ENCODE measurements around the gene VSIR. TPM values are rescaled to one million over a fixed set of nuclear protein-coding genes. Genes with fewer than 3 reads are reported as not detected.

VSIR gene
- total and polyA plus RNA-seq, 2 donors (not counting 1 experiment from before 2014, with no cell fraction given) = 40.5 to 61.2 TPM

DNA sequence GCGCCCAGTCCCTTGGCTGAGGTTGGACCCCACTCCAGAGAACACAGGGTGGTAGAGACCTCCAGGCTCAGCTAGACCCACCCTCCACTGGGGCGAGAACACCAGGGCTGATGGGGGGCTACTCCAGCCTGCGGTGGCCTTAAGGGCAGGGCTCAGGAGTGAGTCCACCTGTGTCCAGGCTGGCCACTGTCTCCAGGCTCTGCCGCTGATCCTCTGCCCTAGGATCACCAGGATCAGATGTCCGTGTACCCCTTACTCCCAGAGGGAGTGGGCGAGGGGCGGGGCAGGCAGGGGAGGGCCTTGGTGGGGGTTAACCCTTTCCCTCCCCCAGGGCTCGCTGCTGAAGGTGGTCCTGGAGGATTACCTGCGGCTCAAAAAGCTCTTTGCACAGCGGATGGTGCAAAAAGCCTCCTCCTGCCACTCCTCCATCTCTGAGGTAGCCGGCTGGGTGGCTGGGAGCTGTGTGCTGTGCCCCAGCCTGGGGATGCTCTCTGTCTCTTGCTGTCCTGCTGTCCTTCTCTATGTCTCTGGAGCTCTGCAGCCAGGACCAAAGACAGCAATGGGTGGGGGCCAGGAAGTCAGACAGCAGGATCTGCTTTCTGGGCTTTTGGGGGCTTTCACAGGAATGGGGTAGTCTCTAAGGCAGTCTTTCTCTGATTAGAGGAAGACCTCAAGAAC is 39.7 kb upstream of the VSIR start:
- H3K9ac ChIP-seq (ENCODE audit: low read length) = no peak overlapping the region
- 87% methylated on average over 10 of the region's 11 CpGs for WGBS (ENCODE audit: insufficient coverage)
- ChIA-PET POLR2A (interaction anchor here (2.4 kb wide), 1 partner anchor 83 kb away, joined by 7 read pairs; no protein-coding TSS in a partner anchor), CTCF (interaction anchor here (0.6 to 8.6 kb wide), 28 partner anchors 13 to 504 kb away, joined by 3 to 106 read pairs (median 6); partner anchors contain the start of genes PSAP, SLC29A3 and VSIR)
- DNase-seq (no peak), ATAC-seq (ENCODE audit: low read depth) (no peak)
- no peaks in the 10 kb centered on the region for H3K79me2 ChIP-seq (ENCODE audit: control insufficient read depth, insufficient read depth, low read length)
- no peaks in the 10 kb centered on the region for H3K9me3 ChIP-seq (ENCODE audit: control extremely low read depth in 1 of 3, control insufficient read depth in 2 of 3, insufficient read depth in 1 of 3, low read length in 2 of 3)
- no peaks in the 10 kb centered on the region for H4K20me1 ChIP-seq (ENCODE audit: control insufficient read depth, insufficient read depth, low read length, poor library complexity, severe bottlenecking)
- peak overlapping the region; percentile 53 for H3K27ac Mint-ChIP-seq
- H3K36me3 ChIP-seq (replicated peaks in 1 of 2; ENCODE audit: control extremely low read depth in 1 of 2, control insufficient read depth in 1 of 2, extremely low read depth in 1 of 2, insufficient read depth in 2 of 2, low read length in 1 of 2) = peaks cover 0 to 27% of the 10 kb centered on the region in 2 experiments
- H3K4me1 Mint-ChIP-seq = peaks cover 6% of the 10 kb centered on the region
- peaks cover 5 to 11% of the 10 kb centered on the region in 2 donors for H3K4me1 ChIP-seq (ENCODE audit: control insufficient read depth in 2 of 2, insufficient read depth in 2 of 2, low read length in 2 of 2)
- intact Hi-C loops (cut with micrococcal nuclease) = loop anchor here (1.0 to 5.0 kb wide), 6 partner anchors 83 to 499 kb away; partner anchors contain the start of gene SLC29A3
- peaks cover 3% of the 10 kb centered on the region for H3K27me3 Mint-ChIP-seq
- no peak overlapping the region for H3K4me2 ChIP-seq (replicated peaks; ENCODE audit: low read depth, low read length, poor library complexity, severe bottlenecking)
- H3K27ac ChIP-seq (ENCODE audit: low read length in 2 of 2) = no peak overlapping the region
- no peak overlapping the region for H3K4me3 ChIP-seq (ENCODE audit: control extremely low read depth in 1 of 5, extremely low read depth in 1 of 5, insufficient read depth in 1 of 5, low read depth in 2 of 5, low read length in 4 of 5)
- TF ChIP-seq EZH2 (IDR thresholded peaks at IDR 0.05; ENCODE audit: borderline replicate concordance, insufficient read depth, low read depth, low read length, poor library complexity, severe bottlenecking) = no peak
- no peaks in the 10 kb centered on the region for H3K27me3 ChIP-seq (replicated peaks in 1 of 4; ENCODE audit: control extremely low read depth in 1 of 4, control insufficient read depth in 3 of 4, insufficient read depth in 4 of 4, low read length in 3 of 4)
- no peak overlapping the region for H3K4me3 Mint-ChIP-seq
- no peaks in the 10 kb centered on the region for H3K9me3 Mint-ChIP-seq (ENCODE audit: insufficient read depth)
- H2AFZ ChIP-seq (ENCODE audit: insufficient read depth, low read depth, low read length, poor library complexity, severe bottlenecking) = no peak overlapping the region

GRCh38 chr10:71812016-71812912 is 38.9 kb upstream of the VSIR start:
- H4K20me1 ChIP-seq (ENCODE audit: control insufficient read depth, insufficient read depth, low read length, poor library complexity, severe bottlenecking) = no peaks in the 10 kb centered on the region
- TF ChIP-seq CTCF (IDR thresholded peaks at IDR 0.05) (peak; percentile 84), EZH2 (IDR thresholded peaks at IDR 0.05; ENCODE audit: borderline replicate concordance, insufficient read depth, low read depth, low read length, poor library complexity, severe bottlenecking) (no peak)
- Mint-ChIP-seq H3K27me3 (peaks cover 4% of the 10 kb centered on the region), H3K4me3 (no peak overlapping the region), H3K4me1 (peaks cover 6% of the 10 kb centered on the region), H3K9me3 (ENCODE audit: insufficient read depth) (no peaks in the 10 kb centered on the region), H3K27ac (no peak overlapping the region)
- DNase-seq (peak; percentile 85), ATAC-seq (ENCODE audit: low read depth) (peak; percentile 93)
- ChIA-PET CTCF (interaction anchor here (0.6 to 8.6 kb wide), 49 partner anchors 11 to 509 kb away, joined by 3 to 106 read pairs (median 4); partner anchors contain the start of genes CDH23, PSAP, SLC29A3 and VSIR), POLR2A (interaction anchor here (0.6 to 2.4 kb wide), 5 partner anchors 71 to 427 kb away, joined by 3 to 14 read pairs (median 7); no protein-coding TSS in a partner anchor)
- H2AFZ ChIP-seq (ENCODE audit: insufficient read depth, low read depth, low read length, poor library complexity, severe bottlenecking) = no peak overlapping the region
- H3K4me2 ChIP-seq (replicated peaks; ENCODE audit: low read depth, low read length, poor library complexity, severe bottlenecking) = peak overlapping the region; percentile 35
- WGBS (ENCODE audit: insufficient coverage) = 75% methylated on average over 16 of the region's 22 CpGs
- H3K36me3 ChIP-seq (replicated peaks in 1 of 2; ENCODE audit: control extremely low read depth in 1 of 2, control insufficient read depth in 1 of 2, extremely low read depth in 1 of 2, insufficient read depth in 2 of 2, low read length in 1 of 2) = peaks cover 0 to 19% of the 10 kb centered on the region in 2 experiments
- no peak overlapping the region for H3K4me3 ChIP-seq (ENCODE audit: control extremely low read depth in 1 of 5, extremely low read depth in 1 of 5, insufficient read depth in 1 of 5, low read depth in 2 of 5, low read length in 4 of 5)
- no peaks in the 10 kb centered on the region for H3K9me3 ChIP-seq (ENCODE audit: control extremely low read depth in 1 of 3, control insufficient read depth in 2 of 3, insufficient read depth in 1 of 3, low read length in 2 of 3)
- intact Hi-C loops (cut with micrococcal nuclease) = loop anchor here (1.0 to 5.0 kb wide), 6 partner anchors 84 to 498 kb away; partner anchors contain the start of gene SLC29A3
- H3K79me2 ChIP-seq (ENCODE audit: control insufficient read depth, insufficient read depth, low read length) = no peaks in the 10 kb centered on the region
- no peak overlapping the region for H3K9ac ChIP-seq (ENCODE audit: low read length)
- H3K27ac ChIP-seq (ENCODE audit: low read length in 2 of 2) = no peak overlapping the region
- no peaks in the 10 kb centered on the region for H3K27me3 ChIP-seq (replicated peaks in 1 of 4; ENCODE audit: control extremely low read depth in 1 of 4, control insufficient read depth in 3 of 4, insufficient read depth in 4 of 4, low read length in 3 of 4)
- H3K4me1 ChIP-seq (ENCODE audit: control insufficient read depth in 2 of 2, insufficient read depth in 2 of 2, low read length in 2 of 2) = peaks cover 5 to 11% of the 10 kb centered on the region in 2 donors
